ENCODE data around the gene IPO4.
"Not testable (repeated sequence)": the region's sequence is repeated elsewhere in the genome, so short reads cannot be mapped to it uniquely, and the experiment has no call there.

IPO4 gene, protein sequence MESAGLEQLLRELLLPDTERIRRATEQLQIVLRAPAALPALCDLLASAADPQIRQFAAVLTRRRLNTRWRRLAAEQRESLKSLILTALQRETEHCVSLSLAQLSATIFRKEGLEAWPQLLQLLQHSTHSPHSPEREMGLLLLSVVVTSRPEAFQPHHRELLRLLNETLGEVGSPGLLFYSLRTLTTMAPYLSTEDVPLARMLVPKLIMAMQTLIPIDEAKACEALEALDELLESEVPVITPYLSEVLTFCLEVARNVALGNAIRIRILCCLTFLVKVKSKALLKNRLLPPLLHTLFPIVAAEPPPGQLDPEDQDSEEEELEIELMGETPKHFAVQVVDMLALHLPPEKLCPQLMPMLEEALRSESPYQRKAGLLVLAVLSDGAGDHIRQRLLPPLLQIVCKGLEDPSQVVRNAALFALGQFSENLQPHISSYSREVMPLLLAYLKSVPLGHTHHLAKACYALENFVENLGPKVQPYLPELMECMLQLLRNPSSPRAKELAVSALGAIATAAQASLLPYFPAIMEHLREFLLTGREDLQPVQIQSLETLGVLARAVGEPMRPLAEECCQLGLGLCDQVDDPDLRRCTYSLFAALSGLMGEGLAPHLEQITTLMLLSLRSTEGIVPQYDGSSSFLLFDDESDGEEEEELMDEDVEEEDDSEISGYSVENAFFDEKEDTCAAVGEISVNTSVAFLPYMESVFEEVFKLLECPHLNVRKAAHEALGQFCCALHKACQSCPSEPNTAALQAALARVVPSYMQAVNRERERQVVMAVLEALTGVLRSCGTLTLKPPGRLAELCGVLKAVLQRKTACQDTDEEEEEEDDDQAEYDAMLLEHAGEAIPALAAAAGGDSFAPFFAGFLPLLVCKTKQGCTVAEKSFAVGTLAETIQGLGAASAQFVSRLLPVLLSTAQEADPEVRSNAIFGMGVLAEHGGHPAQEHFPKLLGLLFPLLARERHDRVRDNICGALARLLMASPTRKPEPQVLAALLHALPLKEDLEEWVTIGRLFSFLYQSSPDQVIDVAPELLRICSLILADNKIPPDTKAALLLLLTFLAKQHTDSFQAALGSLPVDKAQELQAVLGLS

DNA sequence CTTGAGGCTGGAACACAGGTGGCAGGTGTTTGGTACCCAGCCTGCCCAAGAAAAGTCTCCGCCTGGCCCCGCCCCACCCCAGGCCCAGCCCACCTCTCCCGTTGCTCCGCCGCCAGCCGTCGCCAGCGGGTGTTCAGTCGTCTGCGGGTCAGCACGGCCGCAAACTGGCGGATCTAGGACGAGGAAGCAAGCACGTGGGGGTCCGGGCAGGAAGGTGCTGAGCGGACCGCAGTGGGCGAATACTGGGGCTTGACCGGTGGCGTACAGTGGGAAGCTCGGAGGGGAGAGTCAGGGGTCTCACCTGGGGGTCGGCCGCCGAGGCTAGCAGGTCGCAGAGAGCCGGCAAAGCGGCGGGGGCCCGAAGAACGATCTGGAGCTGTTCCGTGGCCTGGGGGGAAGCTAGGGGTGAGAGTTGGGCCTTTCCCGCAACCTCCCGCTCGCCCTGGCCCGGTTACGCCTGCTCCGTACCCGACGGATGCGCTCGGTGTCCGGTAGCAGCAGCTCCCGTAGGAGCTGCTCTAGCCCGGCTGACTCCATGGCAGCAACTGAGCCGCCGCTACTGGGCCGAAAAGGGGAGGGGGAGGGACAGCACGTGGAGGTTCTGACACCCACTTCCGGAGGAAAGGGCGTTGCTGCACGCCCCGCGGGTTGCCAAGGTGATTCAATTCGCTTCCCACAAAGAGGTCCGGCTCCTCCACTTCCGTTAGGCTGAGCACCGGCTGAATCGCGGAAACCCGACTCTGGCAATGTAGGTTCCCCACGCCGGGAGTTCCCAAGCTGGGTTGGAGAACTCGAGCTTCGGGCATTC is at the start of gene IPO4:
IPO4 (minus strand) TSS at position 566 of the 808 bp plus-strand sequence; CDS start at position 537, 29 bp downstream.
- peak; percentile 97 for DNase-seq (ENCODE audit: low spot score)

DNA sequence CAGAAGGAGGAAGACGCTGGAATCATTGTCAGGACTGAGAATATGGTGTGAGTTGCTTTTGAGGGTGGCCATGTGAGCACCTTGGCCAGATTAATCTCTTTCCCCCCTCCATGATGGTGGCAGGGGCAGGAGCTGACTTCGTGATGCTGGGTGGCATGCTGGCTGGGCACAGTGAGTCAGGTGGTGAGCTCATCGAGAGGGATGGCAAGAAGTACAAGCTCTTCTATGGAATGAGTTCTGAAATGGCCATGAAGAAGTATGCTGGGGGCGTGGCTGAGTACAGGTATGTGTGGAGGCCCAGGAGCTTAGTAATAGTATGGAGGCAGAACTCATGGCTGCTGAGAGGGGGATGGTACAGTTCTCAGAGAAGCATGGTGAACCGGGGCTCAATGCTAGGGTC is 49.5 kb upstream of the IPO4 start:
- DNase-seq (ENCODE audit: low spot score) = no peak

DNA sequence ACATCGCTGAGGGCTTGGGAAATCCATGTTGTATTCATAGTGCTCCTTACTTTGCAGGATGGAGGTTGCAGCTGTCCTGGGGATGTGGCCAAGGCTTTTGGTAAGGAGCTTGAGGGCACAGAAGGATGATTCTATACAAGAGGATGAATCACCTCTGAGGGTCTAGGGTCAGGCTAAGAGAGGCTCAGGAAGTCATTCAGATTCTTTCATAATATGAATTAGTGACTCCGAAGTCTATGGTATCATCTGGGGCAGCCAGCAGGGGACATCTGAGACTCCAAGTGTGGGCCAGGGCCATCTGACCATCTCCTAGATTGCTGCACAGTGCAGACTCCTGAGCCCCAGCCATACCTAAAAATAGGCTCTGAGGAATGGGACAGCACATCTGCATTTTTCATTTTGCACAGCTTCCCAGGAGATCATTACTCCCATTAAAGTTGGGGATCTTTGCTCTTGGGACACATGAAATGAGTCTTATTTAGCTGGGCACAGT is 48.9 kb upstream of the IPO4 start:
- DNase-seq (ENCODE audit: low spot score) = no peak

DNA sequence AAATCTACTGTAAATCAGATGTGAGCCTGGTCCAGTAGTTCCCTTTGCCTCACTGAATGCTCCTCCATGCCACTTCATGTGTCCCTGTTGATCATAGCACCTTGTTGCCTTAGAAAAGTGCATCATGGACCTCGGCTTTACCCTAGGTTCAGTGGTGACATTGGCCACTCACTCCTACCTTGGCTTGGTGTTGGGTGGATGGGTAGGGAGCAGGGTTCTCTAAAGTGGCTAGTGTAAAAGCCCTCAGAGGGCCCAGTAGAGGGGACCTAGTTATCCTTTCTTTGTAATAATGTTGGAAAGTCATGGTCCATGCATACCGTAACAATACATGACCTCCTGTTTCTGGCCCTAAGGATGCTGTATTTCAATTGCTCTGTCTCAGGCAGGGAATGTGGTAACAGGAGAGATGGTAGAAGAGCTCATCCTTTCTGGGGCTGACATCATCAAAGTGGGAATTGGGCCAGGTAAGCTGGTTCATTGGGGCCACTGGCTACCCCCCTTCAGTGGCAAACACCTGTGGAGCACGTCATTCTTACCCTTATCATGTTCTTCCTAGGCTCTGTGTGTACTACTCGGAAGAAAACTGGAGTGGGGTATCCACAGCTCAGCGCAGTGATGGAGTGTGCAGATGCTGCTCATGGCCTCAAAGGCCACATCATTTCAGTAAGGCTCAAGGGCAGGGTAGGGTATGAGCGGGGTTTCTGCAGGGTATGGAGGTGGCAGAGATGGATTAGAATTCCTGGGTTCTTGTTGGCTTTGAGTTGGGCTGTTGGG is 48.3 kb upstream of the IPO4 start:
- DNase-seq (ENCODE audit: low spot score) = no peak

DNA sequence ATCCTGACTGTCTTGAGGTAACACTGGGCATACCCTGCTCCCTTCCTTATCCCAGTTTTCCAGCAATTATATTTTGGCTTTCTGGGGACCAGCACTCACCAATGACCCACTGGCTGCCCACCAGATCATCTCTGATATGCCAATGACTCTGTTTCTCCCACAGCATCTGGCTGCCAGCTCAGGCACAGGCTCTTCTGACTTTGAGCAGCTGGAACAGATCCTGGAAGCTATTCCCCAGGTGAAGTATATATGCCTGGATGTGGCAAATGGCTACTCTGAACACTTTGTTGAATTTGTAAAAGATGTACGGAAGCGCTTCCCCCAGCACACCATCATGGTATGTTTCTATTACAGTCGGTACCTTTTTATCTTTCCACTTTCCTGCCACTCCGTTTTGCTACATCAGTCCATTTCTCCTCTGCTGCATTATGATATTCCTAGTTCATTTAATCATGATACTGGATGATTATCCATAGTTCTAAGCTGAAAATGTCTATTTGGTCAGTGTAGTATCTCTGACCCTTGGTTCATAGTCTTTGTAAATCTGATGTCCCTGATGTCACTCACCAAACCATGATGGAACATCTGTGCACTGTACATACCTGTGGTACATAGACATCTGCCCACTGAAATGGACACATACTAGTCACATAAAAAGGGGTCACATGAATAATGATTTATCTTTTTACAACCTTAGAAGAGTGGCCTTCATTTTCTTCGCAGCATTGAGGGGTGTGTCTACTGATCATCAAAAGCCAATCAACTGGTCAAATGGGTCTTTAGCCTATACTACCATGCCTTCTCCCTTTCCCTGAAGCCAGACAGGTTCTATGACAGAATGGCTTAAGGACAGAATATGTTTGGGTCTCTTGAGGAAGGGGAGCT is 47.4 kb upstream of the IPO4 start:
- no peak for DNase-seq (ENCODE audit: low spot score)

DNA sequence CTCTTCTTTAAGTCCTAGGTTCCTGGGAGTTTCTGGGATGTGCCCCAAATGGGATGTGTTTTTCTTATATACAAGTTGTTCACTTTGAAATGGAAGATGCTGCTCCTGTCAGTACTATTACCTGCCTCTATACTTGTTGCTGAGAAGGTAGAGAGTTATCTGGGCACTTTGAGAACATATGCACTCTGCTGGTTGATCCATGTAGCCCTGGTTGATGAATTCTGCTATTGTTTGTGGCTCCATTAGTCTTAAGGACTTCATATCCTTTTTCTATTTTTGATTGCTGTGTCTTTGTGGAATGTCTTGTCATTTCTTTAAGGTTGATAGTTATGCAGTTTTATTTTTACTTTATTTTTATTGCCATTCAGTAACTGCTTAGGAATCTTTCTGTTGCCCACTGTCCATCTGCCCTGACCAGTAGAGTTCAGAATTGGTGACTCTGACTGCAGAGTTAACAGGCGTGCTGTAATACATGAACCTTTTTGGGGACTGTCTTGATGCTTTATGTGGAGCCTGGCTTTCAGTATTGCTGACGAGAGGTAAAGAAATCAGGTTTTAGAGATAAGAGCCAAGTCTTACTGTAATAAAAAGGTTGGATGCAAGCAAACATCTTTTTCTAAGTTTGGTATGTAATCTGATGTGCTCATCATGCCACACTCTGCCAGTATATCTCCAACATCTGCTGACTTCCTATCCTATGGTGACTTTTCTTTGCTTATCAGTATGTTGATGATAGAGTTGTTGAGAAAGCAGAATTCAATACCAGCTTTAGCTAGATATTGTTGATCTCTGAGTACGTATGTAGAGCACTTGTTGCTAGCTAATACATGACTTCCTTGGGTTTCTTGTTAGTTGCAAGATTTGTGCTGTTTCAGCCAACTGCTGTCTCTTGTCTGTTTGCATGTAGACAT is 45.7 kb upstream of the IPO4 start:
- DNase-seq (ENCODE audit: low spot score) = no peak

DNA sequence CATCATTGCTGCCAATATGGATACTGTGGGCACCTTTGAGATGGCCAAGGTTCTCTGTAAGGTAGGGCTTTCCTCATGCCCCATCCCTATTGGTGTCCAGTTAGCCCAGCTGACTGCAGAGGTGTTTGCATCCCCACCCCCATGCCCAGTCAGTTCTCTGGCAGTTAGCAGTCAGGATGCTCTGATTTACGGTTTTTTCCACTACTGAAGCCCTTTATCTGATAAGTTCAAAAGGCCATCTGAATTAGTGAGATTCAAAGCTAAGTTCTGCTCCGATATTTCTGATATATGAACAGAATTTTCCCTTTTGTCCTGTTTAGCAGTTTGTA is 44.9 kb upstream of the IPO4 start:
- peak; percentile 29 for DNase-seq (ENCODE audit: low spot score)

DNA sequence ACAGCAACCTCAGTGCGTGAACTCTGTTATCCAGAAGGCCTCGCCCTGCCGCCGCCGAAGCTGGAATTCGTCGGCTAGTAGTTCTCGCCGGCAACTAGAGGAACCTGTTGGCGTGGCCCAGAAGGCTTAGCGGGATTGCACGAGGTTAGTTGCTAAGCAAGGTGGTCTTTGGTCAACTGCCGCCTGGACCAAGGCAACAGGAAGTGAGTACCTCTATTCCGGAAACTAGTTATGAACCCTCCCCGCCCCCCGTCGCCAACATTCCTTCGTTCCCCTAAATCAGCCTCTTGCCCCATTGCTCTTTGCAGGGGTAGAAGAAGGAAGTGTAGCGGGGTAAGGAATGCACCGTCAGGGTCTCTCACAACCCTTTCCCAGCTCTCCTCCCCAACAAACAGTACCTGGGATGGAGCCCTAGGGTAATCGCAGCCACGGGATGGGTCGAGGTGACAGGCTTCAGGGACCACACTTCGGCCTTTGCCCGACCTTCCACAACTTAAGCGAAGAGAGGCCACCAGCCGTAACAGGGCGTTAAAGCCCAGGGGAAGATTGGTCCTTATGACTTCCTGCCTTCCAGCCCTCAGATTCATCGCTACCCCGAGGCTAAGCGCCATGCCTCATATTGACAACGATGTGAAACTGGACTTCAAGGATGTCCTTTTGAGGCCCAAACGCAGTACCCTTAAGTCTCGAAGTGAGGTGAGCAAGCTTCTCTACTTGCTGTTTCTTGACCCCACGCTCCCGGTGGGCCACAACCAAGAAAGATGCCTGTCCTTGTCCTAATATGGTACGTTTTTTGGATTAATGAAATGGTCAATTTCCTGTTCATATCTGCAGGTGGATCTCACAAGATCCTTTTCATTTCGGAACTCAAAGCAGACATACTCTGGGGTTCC is 44.3 kb upstream of the IPO4 start, which contains the start of gene GMPR2:
GMPR2 (plus strand) TSS at position 285 of the 893 bp plus-strand sequence; CDS start at position 610, 325 bp downstream.
- DNase-seq (ENCODE audit: low spot score) = peak; percentile 16

DNA sequence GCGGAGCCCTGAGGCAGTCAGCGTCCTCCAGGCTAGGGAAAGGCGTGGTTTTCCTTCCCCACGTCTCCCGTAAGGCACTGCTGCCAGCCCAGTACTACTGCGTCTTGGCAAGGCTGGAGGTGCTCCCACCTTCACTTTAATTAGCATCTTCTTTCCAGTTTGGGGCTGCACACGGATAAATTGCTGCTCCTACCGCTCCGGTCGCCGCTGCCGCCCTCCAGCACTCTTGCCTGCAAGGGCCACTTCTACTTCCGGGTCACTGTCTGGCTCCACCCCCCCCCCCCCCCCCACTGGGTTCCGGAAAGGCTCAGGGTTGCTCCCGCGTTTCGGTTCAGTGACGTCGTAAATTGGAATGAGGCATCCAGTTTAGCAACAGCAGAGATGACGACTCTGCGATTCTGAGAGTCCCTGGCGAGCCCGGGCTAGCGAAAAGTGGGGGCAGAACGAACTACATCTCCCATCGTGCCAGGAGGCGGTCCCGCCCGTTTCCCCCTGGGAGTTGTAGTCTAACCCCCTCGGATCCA is 43.6 kb upstream of the IPO4 start, which contains the start of gene NEDD8:
NEDD8 (minus strand) TSS at position 247 of the 524 bp plus-strand sequence; CDS start at position 147, 100 bp downstream.
- DNase-seq (ENCODE audit: low spot score) = peak; percentile 95

DNA sequence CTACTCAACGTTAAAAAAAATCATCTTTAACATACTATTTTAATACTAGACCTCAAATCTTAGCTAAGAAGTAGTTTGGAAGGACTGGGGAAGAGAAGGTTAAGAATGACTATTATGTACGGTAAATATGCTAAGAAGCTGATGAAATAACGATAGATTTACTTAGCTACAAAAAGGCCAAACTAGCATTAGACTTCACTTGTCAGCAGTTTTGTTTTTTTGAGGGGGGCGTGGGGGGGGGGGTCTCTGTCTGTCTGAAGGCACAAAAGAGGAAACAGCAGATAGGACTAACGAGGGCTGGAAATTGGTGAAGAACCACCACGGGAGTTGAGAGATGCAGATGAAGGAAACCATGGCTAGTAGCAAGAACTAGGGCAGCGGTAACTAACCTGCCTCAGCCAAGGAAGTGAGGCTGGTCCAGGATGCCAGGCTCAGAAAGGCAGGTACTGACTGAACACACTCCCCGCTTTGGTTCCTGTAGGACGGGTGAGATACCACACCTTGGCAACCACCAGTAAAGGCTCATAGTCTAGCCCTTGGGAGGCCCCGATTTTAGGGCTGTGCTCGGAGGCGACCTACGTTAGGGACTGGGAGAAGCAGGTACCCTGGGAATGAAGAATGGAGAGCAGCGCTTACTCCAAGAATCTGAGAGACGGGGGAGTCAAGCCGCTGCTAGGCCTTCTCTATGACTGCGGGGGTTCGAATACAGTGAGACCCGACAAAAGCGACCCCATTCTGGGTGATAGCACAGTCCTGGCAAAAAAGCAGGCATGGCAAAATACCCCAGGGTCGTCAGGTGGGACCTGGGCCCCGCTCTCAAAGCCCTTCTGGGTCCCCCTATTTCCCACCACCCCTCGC is 42.9 kb upstream of the IPO4 start:
- DNase-seq (ENCODE audit: low spot score) = peak; percentile 36

DNA sequence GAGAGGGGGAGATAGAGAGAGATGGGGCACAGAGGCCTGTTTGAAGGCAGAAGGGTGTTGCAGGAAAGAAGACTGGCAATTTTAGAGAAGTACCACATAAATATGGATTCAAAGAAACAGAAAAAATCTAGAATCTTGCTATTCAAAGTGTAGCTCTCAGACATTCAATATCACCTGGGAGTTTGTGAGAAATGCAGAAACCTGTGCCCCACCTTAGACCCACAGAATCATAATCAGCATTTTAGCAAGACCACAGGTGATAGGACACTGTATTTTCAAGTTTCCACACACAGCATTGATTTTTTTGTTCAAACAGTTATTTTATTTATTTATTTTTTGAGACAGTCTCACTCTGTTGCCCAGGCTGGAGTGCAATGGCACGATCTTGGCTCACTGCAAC is 40.3 kb upstream of the IPO4 start:
- no peak for DNase-seq (ENCODE audit: low spot score)

DNA sequence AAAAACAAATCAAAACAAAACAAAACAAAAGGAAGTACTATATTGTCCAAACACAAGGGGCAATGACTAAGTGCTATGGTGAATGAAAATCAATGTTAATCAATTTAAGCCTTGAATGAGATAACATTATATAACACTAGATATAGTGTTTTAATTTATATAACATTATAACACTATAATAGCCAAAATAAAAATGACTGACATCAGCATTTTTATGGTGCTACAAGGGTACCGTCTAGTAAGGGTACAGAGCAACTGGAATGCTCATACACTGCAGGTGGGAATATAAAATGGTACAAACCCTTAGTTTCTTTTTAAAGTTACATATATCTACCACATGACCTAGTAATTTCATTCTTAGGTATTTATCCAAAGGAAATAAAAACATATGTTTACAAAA is 37.9 kb upstream of the IPO4 start:
- DNase-seq (ENCODE audit: low spot score) = no peak

DNA sequence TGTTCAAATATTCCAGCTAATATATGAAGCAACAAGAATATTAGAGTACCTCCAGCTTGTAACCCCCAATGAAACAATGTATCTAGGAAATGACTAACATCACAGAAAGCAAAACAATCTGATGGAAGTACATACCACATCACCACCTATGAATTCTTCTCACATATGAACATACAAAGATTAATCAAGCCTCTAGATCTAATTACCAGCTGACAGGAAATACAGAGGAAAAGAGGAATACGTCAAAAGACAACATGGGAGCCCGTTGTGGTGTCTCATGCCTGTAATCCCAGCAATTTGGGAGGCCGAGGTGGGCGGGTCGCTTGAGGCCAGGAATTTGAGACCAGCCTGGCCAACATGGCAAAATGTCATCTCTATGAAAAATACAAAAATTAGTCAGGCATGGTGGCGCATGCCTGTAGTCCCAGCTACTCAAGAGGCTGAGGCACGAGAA is 36.0 kb upstream of the IPO4 start:
- no peak for DNase-seq (ENCODE audit: low spot score)

DNA sequence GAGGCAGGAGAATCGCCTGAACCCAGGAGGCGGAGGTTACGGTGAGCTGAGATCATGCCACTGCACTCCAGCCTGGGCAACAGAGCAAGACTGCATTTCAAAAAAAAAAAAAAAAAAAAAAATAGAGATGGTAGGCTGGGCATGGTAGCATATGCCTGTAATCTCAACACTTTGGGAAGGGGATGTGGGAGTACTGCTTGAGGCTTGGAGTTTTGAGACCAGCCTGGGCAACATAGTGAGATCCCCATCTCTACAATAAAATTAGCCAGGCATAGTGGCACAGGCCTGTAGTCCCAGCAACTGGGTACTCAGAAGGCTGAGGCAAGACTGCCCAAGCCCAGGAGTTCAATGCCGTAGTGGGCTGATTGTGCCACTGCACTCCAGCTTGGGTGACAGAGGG is 34.4 kb upstream of the IPO4 start:
- DNase-seq (ENCODE audit: low spot score) = not testable (repeated sequence)

DNA sequence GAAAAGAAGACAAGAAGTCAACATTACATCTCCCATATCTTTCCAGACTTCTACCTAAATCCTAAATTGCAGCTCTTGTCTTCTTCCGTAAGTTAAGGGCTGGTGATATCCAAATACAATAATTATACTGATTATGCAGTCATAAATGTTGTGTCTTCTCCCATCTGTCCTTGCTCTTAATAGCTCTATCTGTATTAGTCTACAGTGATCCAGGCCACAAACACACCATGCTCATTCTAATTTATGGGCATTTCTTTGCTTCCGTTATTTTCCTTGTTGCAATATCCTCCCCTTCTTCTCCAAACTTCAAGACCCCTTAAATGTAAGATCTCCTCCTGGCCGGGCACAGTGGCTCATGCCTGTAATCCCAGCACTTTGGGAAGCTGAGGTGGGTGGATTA is 30.9 kb upstream of the IPO4 start:
- DNase-seq (ENCODE audit: low spot score) = no peak

DNA sequence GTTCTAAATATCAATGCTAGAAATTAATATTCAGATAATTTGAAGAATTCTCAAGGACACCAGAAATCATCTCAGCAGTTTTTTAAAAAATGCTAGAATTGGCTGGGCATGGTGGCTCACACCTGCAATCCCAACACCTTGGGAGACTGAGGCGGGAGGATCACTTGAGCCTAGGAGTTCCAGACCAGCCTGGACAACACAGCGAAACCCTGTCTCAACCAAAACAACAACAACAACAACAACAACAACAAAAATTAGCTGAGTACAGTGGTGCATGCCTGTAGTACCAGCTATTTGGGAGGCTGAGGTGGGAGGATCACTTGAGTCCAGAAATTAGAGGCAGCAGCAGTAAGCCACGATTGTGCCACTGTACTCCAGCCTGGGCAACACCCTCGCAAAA is 30.5 kb upstream of the IPO4 start:
- DNase-seq (ENCODE audit: low spot score) = no peak
